Ovary (tissue), 3 donors: ENCODE results near the gene OR7D2.
A peak's percentile ranks its signal among the peaks of the same experiment; 100 is the strongest.

Experiments
- EP300 ChIP-seq: sonication (generic); formaldehyde crosslinking; IDR thresholded peaks from one replicate; pipeline ENCODE4 v1.6.1; 2017; ENCODE audit warnings: antibody characterized with exemption
- POLR2A ChIP-seq: fragments of 450-650 bp; IDR thresholded peaks from one replicate; pipeline ENCODE4 v1.6.1; 2017; ENCODE audit warnings: antibody characterized with exemption, mild to moderate bottlenecking, moderate library complexity
- TF ChIP-seq, protein P1 (sequence below), 3 donors: fragments of 450-650 bp in 2 of 3; fragments of 200-600 bp in 1 of 3; IDR thresholded peaks; one replicate each; pipeline versions ENCODE4 v1.5.1 to v1.8.0; 2016 to 2022; ENCODE audit warnings: antibody characterized with exemption in 3 of 3, mild to moderate bottlenecking in 1 of 3
- donor health status: DM: no; HTN: no; CAD: no.

DNA sequence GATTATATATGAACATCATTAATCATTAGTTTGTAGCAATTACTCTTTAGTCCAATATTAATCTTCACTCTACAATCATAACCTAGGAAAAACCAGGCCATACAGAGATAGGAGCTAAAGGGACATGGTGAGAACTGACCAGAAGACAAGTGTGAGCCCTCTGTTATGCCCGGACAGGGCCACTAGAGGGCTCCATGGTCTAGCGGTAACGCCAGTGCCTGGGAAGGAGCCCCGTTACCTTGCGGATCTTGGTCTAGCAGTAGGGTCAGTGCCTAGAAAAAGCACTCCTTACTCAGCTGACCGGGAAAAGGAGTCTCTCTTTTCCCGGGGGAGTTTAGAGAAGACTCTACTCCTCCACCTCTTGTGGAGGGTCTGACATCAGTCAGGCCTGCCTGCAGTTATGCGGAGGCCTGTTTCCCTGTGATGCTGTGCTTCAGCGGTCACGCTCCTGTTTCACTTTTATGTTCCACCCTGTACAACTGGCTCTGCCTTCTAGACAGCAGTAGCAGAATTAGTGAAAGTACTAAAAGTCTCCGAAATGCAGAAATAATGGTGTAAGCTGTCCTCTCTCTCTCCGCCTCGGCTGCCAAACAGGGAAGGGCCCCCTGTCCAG, 26.8 kb downstream of the OR7D2 start:
- no peak for TF ChIP-seq EP300
- TF ChIP-seq, protein P1, sequence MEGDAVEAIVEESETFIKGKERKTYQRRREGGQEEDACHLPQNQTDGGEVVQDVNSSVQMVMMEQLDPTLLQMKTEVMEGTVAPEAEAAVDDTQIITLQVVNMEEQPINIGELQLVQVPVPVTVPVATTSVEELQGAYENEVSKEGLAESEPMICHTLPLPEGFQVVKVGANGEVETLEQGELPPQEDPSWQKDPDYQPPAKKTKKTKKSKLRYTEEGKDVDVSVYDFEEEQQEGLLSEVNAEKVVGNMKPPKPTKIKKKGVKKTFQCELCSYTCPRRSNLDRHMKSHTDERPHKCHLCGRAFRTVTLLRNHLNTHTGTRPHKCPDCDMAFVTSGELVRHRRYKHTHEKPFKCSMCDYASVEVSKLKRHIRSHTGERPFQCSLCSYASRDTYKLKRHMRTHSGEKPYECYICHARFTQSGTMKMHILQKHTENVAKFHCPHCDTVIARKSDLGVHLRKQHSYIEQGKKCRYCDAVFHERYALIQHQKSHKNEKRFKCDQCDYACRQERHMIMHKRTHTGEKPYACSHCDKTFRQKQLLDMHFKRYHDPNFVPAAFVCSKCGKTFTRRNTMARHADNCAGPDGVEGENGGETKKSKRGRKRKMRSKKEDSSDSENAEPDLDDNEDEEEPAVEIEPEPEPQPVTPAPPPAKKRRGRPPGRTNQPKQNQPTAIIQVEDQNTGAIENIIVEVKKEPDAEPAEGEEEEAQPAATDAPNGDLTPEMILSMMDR (IDR thresholded peaks at IDR 0.05): peak; percentile 50 to 66 (median 50)
- TF ChIP-seq POLR2A: no peak
